ENCODE data around the gene ARHGAP15. TPM values are rescaled to one million over a fixed set of nuclear protein-coding genes. Genes with fewer than 3 reads are reported as not detected.

Gene ARHGAP15
- total RNA-seq, 1 donor = 0.43 TPM

- peak; percentile 85 for DNase-seq (ENCODE audit: low read depth)
- H3K4me3 ChIP-seq (ENCODE audit: low read depth, low read length) = no peak overlapping the region
- TF ChIP-seq CTCF (IDR thresholded peaks at IDR 0.05; ENCODE audit: insufficient read depth, low read depth, low read length) = no peak
These were observed 322.5 kb downstream of the ARHGAP15 start for GRCh38 chr2:143451642-143452281.

- DNase-seq (ENCODE audit: low read depth) = no peak
- no peak for TF ChIP-seq CTCF (IDR thresholded peaks at IDR 0.05; ENCODE audit: insufficient read depth, low read depth, low read length)
These were observed 323.7 kb downstream of the ARHGAP15 start for GRCh38 chr2:143452817-143453451.

GRCh38 chr2:143453981-143454511 is 324.8 kb downstream of the ARHGAP15 start:
- TF ChIP-seq CTCF (IDR thresholded peaks at IDR 0.05; ENCODE audit: insufficient read depth, low read depth, low read length) = no peak
- no peak overlapping the region for H3K4me3 ChIP-seq (ENCODE audit: low read depth, low read length)
- no peak for DNase-seq (ENCODE audit: low read depth)

More at GRCh38 chr2:143452817-143453451, 323.7 kb downstream of the ARHGAP15 start:
- H3K4me3 ChIP-seq (ENCODE audit: low read depth, low read length) = no peak overlapping the region

GRCh38 chr2:143455317-143455716 is 326.1 kb downstream of the ARHGAP15 start:
- no peak for DNase-seq (ENCODE audit: low read depth)
- TF ChIP-seq CTCF (IDR thresholded peaks at IDR 0.05; ENCODE audit: insufficient read depth, low read depth, low read length) = no peak
- H3K4me3 ChIP-seq (ENCODE audit: low read depth, low read length) = no peak overlapping the region

GRCh38 chr2:143458258-143459190 is 329.3 kb downstream of the ARHGAP15 start:
- TF ChIP-seq CTCF (IDR thresholded peaks at IDR 0.05; ENCODE audit: insufficient read depth, low read depth, low read length) = no peak
- DNase-seq (ENCODE audit: low read depth) = peak; percentile 37
- no peak overlapping the region for H3K4me3 ChIP-seq (ENCODE audit: low read depth, low read length)

- H3K4me3 ChIP-seq (ENCODE audit: low read depth, low read length) = no peak overlapping the region
- DNase-seq (ENCODE audit: low read depth) = no peak
- TF ChIP-seq CTCF (IDR thresholded peaks at IDR 0.05; ENCODE audit: insufficient read depth, low read depth, low read length) = no peak
These were observed 331.2 kb downstream of the ARHGAP15 start for GRCh38 chr2:143460382-143460781.
